Transverse colon (tissue), 4 donors: ENCODE measurements around the gene SELENON.

Experiments used
- CTCF ChIP-seq, 5 experiments: fragments of 200-600 bp in 3 of 5; fragments of 450-650 bp in 2 of 5; sonication (generic) in 3 of 5; IDR thresholded peaks; 1 replicate in 2 of 5; 2 replicates in 3 of 5; pipeline ENCODE4 v1.5.1; 2016 to 2017; ENCODE audit warnings: antibody characterized with exemption in 5 of 5, inconsistent platforms in 3 of 5, mild to moderate bottlenecking in 2 of 5, moderate library complexity in 1 of 5
- EP300 ChIP-seq: sonication (generic); formaldehyde crosslinking; IDR thresholded peaks from one replicate; pipeline ENCODE4 v1.6.1; 2017; ENCODE audit warnings: antibody characterized with exemption, low read depth
- POLR2A ChIP-seq: fragments of 450-650 bp; IDR thresholded peaks from one replicate; pipeline ENCODE4 v1.6.1; 2016; ENCODE audit warnings: antibody characterized with exemption, mild to moderate bottlenecking, moderate library complexity
- POLR2AphosphoS5 ChIP-seq, 3 donors: sonication (generic); formaldehyde crosslinking; IDR thresholded peaks; one replicate each; pipeline ENCODE4 v1.6.1; 2016; ENCODE audit warnings: antibody characterized with exemption in 3 of 3

GRCh38 chr1:25821112-25821476, 21.1 kb downstream of the SELENON start:
- TF ChIP-seq CTCF (IDR thresholded peaks at IDR 0.05) (no peak), POLR2AphosphoS5 (IDR thresholded peaks at IDR 0.05) (no peak), POLR2A (no peak), EP300 (no peak)
